ELR (cell line): ENCODE results near the gene CAPZA1.

Experiments used
- DNase-seq: peaks from one replicate; pipeline ENCODE4 v3.0.0-alpha.2; 2015; ENCODE audit warnings: low read depth

Gene CAPZA1

GRCh38 chr1:112676543-112676942, 56.9 kb downstream of the CAPZA1 start:
- DNase-seq, result no peak

- DNase-seq, result no peak
These were observed 57.9 kb downstream of the CAPZA1 start for GRCh38 chr1:112677501-112677900.

- no peak for DNase-seq
These were observed 59.0 kb downstream of the CAPZA1 start for GRCh38 chr1:112678605-112679004.

GRCh38 chr1:112685913-112686312, 66.3 kb downstream of the CAPZA1 start:
- no peak for DNase-seq

- no peak for DNase-seq
These were observed 66.8 kb downstream of the CAPZA1 start for GRCh38 chr1:112686417-112686816.

- no peak for DNase-seq
These were observed 67.2 kb downstream of the CAPZA1 start for GRCh38 chr1:112686835-112687234.

GRCh38 chr1:112687361-112687760, 67.7 kb downstream of the CAPZA1 start:
- no peak for DNase-seq

- DNase-seq, result no peak
These were observed 68.3 kb downstream of the CAPZA1 start for GRCh38 chr1:112687785-112688496.

- no peak for DNase-seq
These were observed 69.2 kb downstream of the CAPZA1 start for GRCh38 chr1:112688781-112689193.

GRCh38 chr1:112689196-112689841, 69.7 kb downstream of the CAPZA1 start:
- DNase-seq, result no peak

- no peak for DNase-seq
These were observed 70.2 kb downstream of the CAPZA1 start for GRCh38 chr1:112689842-112690237.

- DNase-seq, result no peak
These were observed 73.0 kb downstream of the CAPZA1 start for GRCh38 chr1:112692681-112693080.

- no peak for DNase-seq
These were observed 74.2 kb downstream of the CAPZA1 start for GRCh38 chr1:112693821-112694220.

- DNase-seq, result no peak
These were observed 74.8 kb downstream of the CAPZA1 start for GRCh38 chr1:112694363-112694929.

GRCh38 chr1:112695276-112695675, 75.6 kb downstream of the CAPZA1 start:
- no peak for DNase-seq

GRCh38 chr1:112696578-112697314, 77.1 kb downstream of the CAPZA1 start:
- no peak for DNase-seq

GRCh38 chr1:112697781-112698201, 78.2 kb downstream of the CAPZA1 start:
- DNase-seq, result no peak

- DNase-seq, result no peak
These were observed 79.0 kb downstream of the CAPZA1 start for GRCh38 chr1:112698366-112699310.

GRCh38 chr1:112699425-112700144, 80.0 kb downstream of the CAPZA1 start:
- DNase-seq, result no peak

- DNase-seq, result peak; percentile 94
These were observed 80.9 kb downstream of the CAPZA1 start for GRCh38 chr1:112700290-112701226.
